PC-3 (cell line): ENCODE results near the gene TAF11L5. TPM values are rescaled to one million over a fixed set of nuclear protein-coding genes. Genes with fewer than 3 reads are reported as not detected.
"Not testable (repeated sequence)": the region's sequence is repeated elsewhere in the genome, so short reads cannot be mapped to it uniquely, and the experiment has no call there.

Source experiments
- ATAC-seq: fragments of 200-7000 bp; cut with Tn5 transposase; 2 replicates; pipeline ENCODE4 v1.9.1; 2020; ENCODE audit warnings: mild to moderate bottlenecking, moderate library complexity
- BruUV-seq: library from RNA; stranded (reverse); fragments of 400-500 nt; replicated peaks from 2 replicates; lab custom pipeline; 2021; lab: Mats Ljungman, UMichigan
- CTCF ChIA-PET: fragments of 300-600 bp; sonication (Branson Sonifier 250); formaldehyde crosslinking; loops from one replicate; lab custom pipeline; 2022; ENCODE audit warnings: antibody characterized with exemption; lab: Charles Lee
- POLR2A ChIA-PET: fragments of 300-600 bp; sonication (Branson Sonifier 250); formaldehyde crosslinking; loops from one replicate; lab custom pipeline; 2022; ENCODE audit warnings: antibody characterized with exemption; ENCODE audit not compliant: unreplicated experiment; lab: Charles Lee
- DNase-seq: peaks from one replicate; pipeline ENCODE4 v3.0.0-alpha.2; 2015
- H2AFZ ChIP-seq: fragments of 300-600 bp; sonication (generic); 2 replicates; pipeline ENCODE4 v1.6.0; 2016; ENCODE audit warnings: antibody characterized with exemption, low read length
- H3F3A ChIP-seq: fragments of 300-600 bp; sonication (generic); one replicate; pipeline ENCODE4 v1.6.0; 2017; ENCODE audit warnings: antibody characterized with exemption, low read length, control low read depth, mild to moderate bottlenecking; ENCODE audit not compliant: unreplicated experiment
- H3K27ac ChIP-seq: fragments of 300-600 bp; sonication (generic); 2 replicates; pipeline ENCODE4 v1.5.1; 2016; ENCODE audit warnings: mild to moderate bottlenecking, low read length
- H3K27me3 ChIP-seq: fragments of 300-600 bp; sonication (generic); 2 replicates; pipeline ENCODE4 v1.6.1; 2016; ENCODE audit warnings: low read length, mixed read lengths
- H3K36me3 ChIP-seq: fragments of 300-600 bp; sonication (generic); 2 replicates; pipeline ENCODE4 v1.6.1; 2016; ENCODE audit warnings: low read depth, mixed run types, low read length, mixed read lengths
- H3K4me1 ChIP-seq: fragments of 300-600 bp; sonication (generic); 2 replicates; pipeline ENCODE4 v1.5.1; 2016; ENCODE audit warnings: low read length; ENCODE audit not compliant: insufficient read depth
- H3K4me2 ChIP-seq: fragments of 300-600 bp; sonication (generic); 2 replicates; pipeline ENCODE4 v1.6.0; 2016; ENCODE audit warnings: low read length
- H3K4me3 ChIP-seq: fragments of 300-600 bp; sonication (generic); 2 replicates; pipeline ENCODE4 v1.5.1; 2016; ENCODE audit warnings: mild to moderate bottlenecking, low read length, mixed read lengths
- H3K79me2 ChIP-seq: fragments of 300-600 bp; sonication (generic); 2 replicates; pipeline ENCODE4 v1.6.1; 2017; ENCODE audit warnings: low read length, mixed read lengths
- H3K9ac ChIP-seq: fragments of 300-600 bp; sonication (generic); 2 replicates; pipeline ENCODE4 v1.6.0; 2016; ENCODE audit warnings: mild to moderate bottlenecking, low read length
- H3K9me2 ChIP-seq: fragments of 300-600 bp; sonication (generic); replicated peaks from 2 replicates; pipeline ENCODE4 v1.6.1; 2016; ENCODE audit warnings: mixed run types, low read length, mixed read lengths
- H3K9me3 ChIP-seq: fragments of 300-600 bp; sonication (generic); 2 replicates; pipeline ENCODE4 v1.6.1; 2016; ENCODE audit warnings: low read length, mixed read lengths
- H4K20me1 ChIP-seq: fragments of 300-600 bp; sonication (generic); 2 replicates; pipeline ENCODE4 v1.6.1; 2016; ENCODE audit warnings: low read length, mixed read lengths
- EZH2 ChIP-seq: fragments of 300-600 bp; sonication (generic); IDR thresholded peaks from one replicate; pipeline ENCODE4 v1.6.1; 2017; ENCODE audit warnings: antibody characterized with exemption, mild to moderate bottlenecking, low read length; ENCODE audit not compliant: unreplicated experiment
- EZH2phosphoT487 ChIP-seq: fragments of 300-600 bp; sonication (generic); IDR thresholded peaks from 2 replicates; pipeline ENCODE4 v1.6.1; 2018; ENCODE audit warnings: mild to moderate bottlenecking, antibody characterized with exemption, low read length, borderline replicate concordance
- intact Hi-C: fragments of 100-400 bp; cut with micrococcal nuclease; formaldehyde crosslinking; loops from 2 replicates; pipeline ENCODE4 v1.9.0; 2023
- total RNA-seq: library from RNA; depleted of rRNA; stranded (reverse); fragments of >200 nt; gene quantifications from 2 replicates; pipeline ENCODE4 v1.2.3, GENCODE V29; 2014
- TF ChIP-seq, protein P1 (sequence below): fragments of 300-600 bp; sonication (generic); conservative IDR thresholded peaks from 2 replicates; pipeline ENCODE4 v1.5.1; 2017; ENCODE audit warnings: antibody characterized with exemption, low read depth, mild to moderate bottlenecking, low read length

Gene TAF11L5
- total RNA-seq, 1 experiment from 2014 or later: not detected

DNA sequence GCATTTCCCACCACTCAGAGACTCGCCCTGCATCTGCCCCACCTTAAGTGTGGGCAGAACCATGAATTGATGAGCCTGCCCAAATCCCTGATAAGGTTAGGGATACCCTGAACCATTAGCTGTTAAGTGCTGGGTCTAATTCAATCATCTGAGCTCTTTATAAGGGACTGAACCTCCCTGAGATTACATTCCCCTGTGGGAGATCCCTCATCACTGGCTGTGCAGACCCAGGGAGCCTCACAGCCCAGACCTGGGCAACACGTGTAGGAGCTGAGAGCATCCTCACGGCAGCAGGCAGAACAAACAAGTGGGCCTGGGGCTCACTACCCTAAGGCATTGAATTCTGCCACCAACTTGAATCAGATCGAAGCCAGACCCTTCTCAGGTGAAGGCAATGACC lies 27.6 kb upstream of the TAF11L5 start:
- no peak overlapping the region for H3K9ac ChIP-seq
- H4K20me1 ChIP-seq: no peaks in the 10 kb centered on the region
- H3K4me2 ChIP-seq: no peak overlapping the region
- no peaks in the 10 kb centered on the region for H3F3A ChIP-seq
- CTCF ChIA-PET: no interaction called here
- TF ChIP-seq, protein P1, sequence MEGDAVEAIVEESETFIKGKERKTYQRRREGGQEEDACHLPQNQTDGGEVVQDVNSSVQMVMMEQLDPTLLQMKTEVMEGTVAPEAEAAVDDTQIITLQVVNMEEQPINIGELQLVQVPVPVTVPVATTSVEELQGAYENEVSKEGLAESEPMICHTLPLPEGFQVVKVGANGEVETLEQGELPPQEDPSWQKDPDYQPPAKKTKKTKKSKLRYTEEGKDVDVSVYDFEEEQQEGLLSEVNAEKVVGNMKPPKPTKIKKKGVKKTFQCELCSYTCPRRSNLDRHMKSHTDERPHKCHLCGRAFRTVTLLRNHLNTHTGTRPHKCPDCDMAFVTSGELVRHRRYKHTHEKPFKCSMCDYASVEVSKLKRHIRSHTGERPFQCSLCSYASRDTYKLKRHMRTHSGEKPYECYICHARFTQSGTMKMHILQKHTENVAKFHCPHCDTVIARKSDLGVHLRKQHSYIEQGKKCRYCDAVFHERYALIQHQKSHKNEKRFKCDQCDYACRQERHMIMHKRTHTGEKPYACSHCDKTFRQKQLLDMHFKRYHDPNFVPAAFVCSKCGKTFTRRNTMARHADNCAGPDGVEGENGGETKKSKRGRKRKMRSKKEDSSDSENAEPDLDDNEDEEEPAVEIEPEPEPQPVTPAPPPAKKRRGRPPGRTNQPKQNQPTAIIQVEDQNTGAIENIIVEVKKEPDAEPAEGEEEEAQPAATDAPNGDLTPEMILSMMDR: no peak
- no peak for TF ChIP-seq EZH2
- no peak for TF ChIP-seq EZH2phosphoT487
- H3K79me2 ChIP-seq: no peaks in the 10 kb centered on the region
- H3K36me3 ChIP-seq: no peaks in the 10 kb centered on the region
- no peak overlapping the region for H3K27ac ChIP-seq
- DNase-seq (no peak), ATAC-seq (no peak)
- H3K4me1 ChIP-seq: no peaks in the 10 kb centered on the region
- intact Hi-C loops: no loop called here
- BruUV-seq: no TSS peak
- no peak overlapping the region for H3K4me3 ChIP-seq
- no peaks in the 10 kb centered on the region for H3K27me3 ChIP-seq
- H2AFZ ChIP-seq: peak overlapping the region; percentile 23; the same call in 1 of the 2 replicates
- H3K9me3 ChIP-seq: no peaks in the 10 kb centered on the region
- H3K9me2 ChIP-seq: no peaks in the 10 kb centered on the region
- POLR2A ChIA-PET: no interaction called here

DNA sequence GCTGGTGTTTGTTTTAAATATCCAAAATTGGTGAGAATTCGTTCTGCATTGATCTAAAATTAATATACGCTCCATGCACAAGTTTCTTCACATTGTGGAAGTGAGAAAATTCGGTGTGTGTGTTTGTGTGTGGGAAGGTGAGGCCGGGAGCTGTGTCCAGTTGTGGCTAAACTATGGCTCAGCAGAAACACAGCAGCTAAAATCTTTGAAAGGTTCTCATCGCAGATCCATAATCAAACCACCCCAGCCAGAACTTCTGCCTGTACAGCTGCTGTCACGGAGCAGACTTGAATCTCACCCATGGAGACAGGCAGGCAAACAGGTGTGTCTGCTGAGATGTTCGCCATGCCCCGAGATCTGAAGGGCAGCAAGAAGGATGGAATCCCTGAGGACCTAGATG lies 27.1 kb upstream of the TAF11L5 start, which contains the start of gene TAF11L2:
TAF11L2 (plus strand) TSS at position 301 of the 400 bp plus-strand sequence.
- intact Hi-C loops, CTCF ChIA-PET, H3K4me2 ChIP-seq, POLR2A ChIA-PET, BruUV-seq, H3K27ac ChIP-seq, H4K20me1 ChIP-seq, H3K4me3 ChIP-seq, H3F3A ChIP-seq, H3K9ac ChIP-seq, H3K9me3 ChIP-seq, H3K4me1 ChIP-seq, H3K27me3 ChIP-seq, ATAC-seq, DNase-seq, H3K36me3 ChIP-seq, H3K79me2 ChIP-seq, H3K9me2 ChIP-seq: not testable (repeated sequence)
- H2AFZ ChIP-seq: peak within 1 kb of the TSS; percentile 23; the same call in 1 of the 2 replicates

DNA sequence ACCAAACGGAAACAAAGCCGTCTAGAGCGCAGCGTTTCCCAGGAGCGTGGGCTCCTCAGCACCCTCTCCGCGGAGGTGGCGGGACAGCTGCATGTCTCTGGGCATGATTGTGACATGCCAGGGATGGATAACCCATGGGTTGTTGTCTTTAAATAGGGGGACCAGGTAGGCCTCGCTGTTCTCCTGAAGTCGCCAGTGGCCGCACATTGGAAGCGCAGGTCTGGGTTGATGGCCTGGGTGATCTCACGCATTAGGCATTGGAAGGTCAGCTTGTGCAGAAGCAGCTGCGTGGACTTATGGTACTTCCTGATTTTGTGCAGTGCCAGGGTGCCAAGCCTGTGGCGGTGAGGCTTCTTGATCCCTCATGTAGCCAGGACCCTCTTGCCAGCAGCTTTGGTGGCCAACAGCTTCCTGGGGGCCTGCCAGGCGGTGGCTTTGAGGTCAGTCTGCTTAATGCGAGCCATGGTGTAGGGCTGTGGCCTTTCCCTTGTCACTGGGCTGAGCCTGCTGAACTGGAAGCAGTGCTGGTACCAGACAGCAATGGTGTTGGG lies 13.2 kb upstream of the TAF11L5 start:
- ChIA-PET POLR2A (no interaction called here), CTCF (no interaction called here)
- Histone ChIP-seq H3K27ac (no peak overlapping the region), H3K9ac (no peak overlapping the region), H3K27me3 (no peaks in the 10 kb centered on the region), H3K9me2 (no peaks in the 10 kb centered on the region), H3K79me2 (no peaks in the 10 kb centered on the region), H2AFZ (no peak overlapping the region), H3K4me2 (no peak overlapping the region), H3F3A (no peaks in the 10 kb centered on the region), H3K4me1 (no peaks in the 10 kb centered on the region), H3K4me3 (no peak overlapping the region), H3K9me3 (no peaks in the 10 kb centered on the region), H3K36me3 (no peaks in the 10 kb centered on the region), H4K20me1 (no peaks in the 10 kb centered on the region)
- no TSS peak for BruUV-seq
- ATAC-seq: no peak
- no peak for DNase-seq
- intact Hi-C loops: no loop called here
- TF ChIP-seq EZH2: no peak
- TF ChIP-seq, protein P1: no peak
- TF ChIP-seq EZH2phosphoT487: no peak

DNA sequence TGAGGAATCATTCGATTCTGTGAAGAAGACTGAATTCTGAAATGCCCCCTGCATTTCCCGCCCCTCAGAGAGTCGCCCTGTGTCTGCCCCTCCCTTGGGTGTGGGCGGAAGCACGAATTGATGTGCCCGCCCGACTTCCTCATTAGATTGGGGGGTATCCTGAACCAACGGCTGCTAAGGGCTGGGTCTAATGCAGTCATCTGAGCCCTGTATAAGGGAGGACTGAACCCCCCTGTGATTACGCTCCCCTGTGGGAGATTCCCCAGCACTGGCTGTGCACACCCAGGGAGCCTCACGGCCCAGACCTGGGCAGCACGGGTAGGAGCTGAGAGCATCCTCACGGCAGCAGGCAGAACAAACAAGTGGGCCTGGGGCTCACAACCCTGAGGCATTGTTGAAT lies 7.5 kb upstream of the TAF11L5 start:
- H3K9me3 ChIP-seq, CTCF ChIA-PET, H3K27ac ChIP-seq: not testable (repeated sequence)

DNA sequence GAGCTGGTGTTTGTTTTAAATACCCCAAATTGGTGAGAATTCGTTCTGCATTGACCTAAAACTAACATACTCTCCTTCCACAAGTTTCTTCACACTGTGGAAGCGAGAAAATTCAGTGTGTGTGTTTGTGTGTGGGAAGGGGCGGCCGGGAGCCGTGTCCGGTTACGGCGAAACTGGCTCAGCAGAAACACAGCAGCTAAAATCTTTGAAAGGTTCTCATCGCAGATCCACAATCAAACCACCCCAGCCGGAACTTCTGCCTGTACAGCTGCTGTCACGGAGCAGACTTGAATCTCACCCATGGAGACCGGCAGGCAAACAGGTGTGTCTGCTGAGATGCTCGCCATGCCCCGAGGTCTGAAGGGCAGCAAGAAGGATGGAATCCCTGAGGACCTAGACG lies 7.0 kb upstream of the TAF11L5 start, which contains the start of gene TAF11L3:
TAF11L3 (plus strand) TSS at position 301 of the 400 bp plus-strand sequence.
- H3K27ac ChIP-seq, intact Hi-C loops: not testable (repeated sequence)

More for the DNA sequence above, 7.5 kb upstream of the TAF11L5 start:
- H3K27me3 ChIP-seq, H3K4me1 ChIP-seq, ATAC-seq, H3K4me2 ChIP-seq, H2AFZ ChIP-seq, intact Hi-C loops, H3K9ac ChIP-seq, DNase-seq, H3K9me2 ChIP-seq, H4K20me1 ChIP-seq, H3K79me2 ChIP-seq, BruUV-seq, H3F3A ChIP-seq, H3K4me3 ChIP-seq, POLR2A ChIA-PET, H3K36me3 ChIP-seq: not testable (repeated sequence)

More for the DNA sequence above, 7.0 kb upstream of the TAF11L5 start, which contains the start of gene TAF11L3:
- H2AFZ ChIP-seq, H4K20me1 ChIP-seq, CTCF ChIA-PET, H3F3A ChIP-seq, H3K9me3 ChIP-seq, H3K27me3 ChIP-seq, H3K4me3 ChIP-seq, H3K36me3 ChIP-seq, POLR2A ChIA-PET, H3K79me2 ChIP-seq, H3K4me1 ChIP-seq, DNase-seq, H3K9ac ChIP-seq, H3K9me2 ChIP-seq, BruUV-seq, ATAC-seq, H3K4me2 ChIP-seq: not testable (repeated sequence)
